GM23338 (cell line): ENCODE measurements around the gene NR2C2AP. TPM values are rescaled to one million over a fixed set of nuclear protein-coding genes. Genes with fewer than 3 reads are reported as not detected.

ENCODE experiments used
- ATAC-seq: fragments of 200-7000 bp; cut with Tn5 transposase; 3 replicates; pipeline ENCODE4 v1.9.1; 2020
- DNase-seq: peaks from one replicate; pipeline ENCODE4 v3.0.0-alpha.2; 2015; ENCODE audit warnings: low spot score
- H2AFZ ChIP-seq: fragments of 200-600 bp; sonication (generic); 2 replicates; pipeline ENCODE4 v1.8.0; 2016; ENCODE audit warnings: antibody characterized with exemption, mild to moderate bottlenecking, moderate library complexity
- H3F3A ChIP-seq: fragments of 200-600 bp; sonication (generic); replicated peaks from 2 replicates; pipeline ENCODE4 v1.8.0; 2017; ENCODE audit warnings: antibody characterized with exemption, mixed run types, low read depth
- H3K27ac ChIP-seq: fragments of 200-600 bp; sonication (generic); 2 replicates; pipeline ENCODE4 v1.6.1; 2016; ENCODE audit warnings: low read depth
- H3K27me3 ChIP-seq: fragments of 200-600 bp; sonication (generic); 2 replicates; pipeline ENCODE4 v1.8.0; 2016; ENCODE audit warnings: mild to moderate bottlenecking, mixed run types, moderate library complexity; ENCODE audit not compliant: insufficient read depth
- H3K36me3 ChIP-seq: fragments of 200-600 bp; sonication (generic); 2 replicates; pipeline ENCODE4 v1.8.0; 2016; ENCODE audit warnings: mild to moderate bottlenecking; ENCODE audit not compliant: insufficient read depth
- H3K4me1 ChIP-seq: fragments of 200-600 bp; sonication (generic); 2 replicates; pipeline ENCODE4 v1.8.0; 2016; ENCODE audit warnings: mild to moderate bottlenecking, moderate library complexity; ENCODE audit not compliant: insufficient read depth
- H3K4me2 ChIP-seq: fragments of 200-600 bp; sonication (generic); 2 replicates; pipeline ENCODE4 v1.7.1; 2017; ENCODE audit warnings: mixed run types
- H3K4me3 ChIP-seq: fragments of 200-600 bp; sonication (generic); 2 replicates; pipeline ENCODE4 v1.6.1; 2016; ENCODE audit warnings: mixed run types
- H3K79me2 ChIP-seq: fragments of 200-600 bp; sonication (generic); replicated peaks from 2 replicates; pipeline ENCODE4 v1.8.0; 2017; ENCODE audit warnings: mild to moderate bottlenecking; ENCODE audit not compliant: insufficient read depth
- H3K9me2 ChIP-seq: fragments of 200-600 bp; sonication (generic); 2 replicates; pipeline ENCODE4 v1.8.0; 2017; ENCODE audit not compliant: insufficient read depth
- H4K20me1 ChIP-seq: fragments of 200-600 bp; sonication (generic); replicated peaks from 2 replicates; pipeline ENCODE4 v1.8.0; 2017; ENCODE audit warnings: mild to moderate bottlenecking; ENCODE audit not compliant: insufficient read depth
- H3K27ac Mint-ChIP-seq: 2 replicates; pipeline ENCODE4 v1.8.0; 2020; ENCODE audit warnings: inconsistent platforms, mild to moderate bottlenecking, moderate library complexity, mixed read lengths
- H3K27me3 Mint-ChIP-seq: 3 replicates; pipeline ENCODE4 v1.8.0; 2022; ENCODE audit warnings: low read depth, mild to moderate bottlenecking, moderate library complexity, mixed read lengths, inconsistent platforms; ENCODE audit not compliant: insufficient read depth, poor library complexity
- H3K36me3 Mint-ChIP-seq: 3 replicates; pipeline ENCODE4 v1.8.0; 2021; ENCODE audit warnings: low read depth, mild to moderate bottlenecking, inconsistent platforms, moderate library complexity, mixed read lengths
- H3K4me1 Mint-ChIP-seq: 3 replicates; pipeline ENCODE4 v1.8.0; 2020; ENCODE audit warnings: mild to moderate bottlenecking, inconsistent platforms, mixed read lengths
- H3K4me3 Mint-ChIP-seq: 3 replicates; pipeline ENCODE4 v1.8.0; 2021; ENCODE audit warnings: moderate library complexity, mild to moderate bottlenecking, inconsistent platforms, mixed read lengths
- H3K9me3 Mint-ChIP-seq: 3 replicates; pipeline ENCODE4 v1.8.0; 2020; ENCODE audit warnings: moderate library complexity, mild to moderate bottlenecking, inconsistent platforms, mixed read lengths
- CTCF ChIP-seq, 2 experiments: fragments of 200-600 bp in 1 of 2; sonication (generic) in 1 of 2; conservative IDR thresholded peaks; 2 replicates each; pipeline versions ENCODE4 v1.5.1 to v1.6.1; 2016 to 2017; ENCODE audit warnings: antibody characterized with exemption in 2 of 2, low read depth in 2 of 2, mild to moderate bottlenecking in 2 of 2, moderate library complexity in 1 of 2
- EZH2 ChIP-seq: fragments of 200-600 bp; sonication (generic); IDR thresholded peaks from one replicate; pipeline ENCODE4 v1.8.0; 2017; ENCODE audit warnings: antibody characterized with exemption, mild to moderate bottlenecking, low read depth; ENCODE audit not compliant: unreplicated experiment
- EZH2phosphoT487 ChIP-seq: fragments of 200-600 bp; sonication (generic); IDR thresholded peaks from one replicate; pipeline ENCODE4 v1.8.1; 2018; ENCODE audit warnings: antibody characterized with exemption; ENCODE audit not compliant: unreplicated experiment
- JUNB ChIP-seq: IDR thresholded peaks from one replicate; pipeline ENCODE4 v1.6.1; 2016; ENCODE audit warnings: antibody characterized with exemption; ENCODE audit not compliant: unreplicated experiment
- NANOG ChIP-seq: IDR thresholded peaks from 2 replicates; pipeline ENCODE4 v1.6.1; 2016; ENCODE audit warnings: antibody characterized with exemption, borderline replicate concordance
- POLR2AphosphoS5 ChIP-seq: IDR thresholded peaks from 2 replicates; pipeline ENCODE4 v1.6.1; 2016; ENCODE audit warnings: antibody characterized with exemption, low read depth
- REST ChIP-seq: IDR thresholded peaks from one replicate; pipeline ENCODE4 v1.6.1; 2018; ENCODE audit warnings: antibody characterized with exemption; ENCODE audit not compliant: unreplicated experiment
- ZNF114 ChIP-seq: fragments of 250-450 bp; sonication (Bioruptor Pico); IDR thresholded peaks from 2 replicates; pipeline ENCODE4 v1.5.0; 2020; ENCODE audit warnings: mild to moderate bottlenecking, moderate library complexity
- ZNF331 ChIP-seq: fragments of 250-450 bp; sonication (Bioruptor Pico); IDR thresholded peaks from 2 replicates; pipeline ENCODE4 v1.5.0; 2020; ENCODE audit warnings: low read depth, mild to moderate bottlenecking, moderate library complexity
- polyA plus RNA-seq: library from polyadenylated mRNA; unstranded; fragments of >200 nt; fragmentation: Nextera tagmentation; extraction: Ambion mirVana; gene quantifications from 2 replicates; pipeline ENCODE4 v1.2.1, GENCODE V29; 2016
- total RNA-seq: library from RNA; depleted of rRNA; stranded (reverse); fragments of >200 nt; shearing (Covaris generic); gene quantifications from 2 replicates; pipeline ENCODE4 v1.2.3, GENCODE V29; 2014

The NR2C2AP gene
- total and polyA plus RNA-seq, 2 experiments from 2014 or later: 14.4 to 25.7 TPM

- peaks cover 5% of the 10 kb centered on the region; the same call in 1 of the 2 replicates for H3K4me1 ChIP-seq
- ATAC-seq (no peak), DNase-seq (no peak)
- no peaks in the 10 kb centered on the region for H3K9me2 ChIP-seq
- no peak overlapping the region for H3K27ac Mint-ChIP-seq
- peaks cover 10% of the 10 kb centered on the region for H3K4me1 Mint-ChIP-seq
- H2AFZ ChIP-seq: no peak overlapping the region
- no peaks in the 10 kb centered on the region; the same call in 2 of the 3 replicates for H3K9me3 Mint-ChIP-seq
- H3K36me3 Mint-ChIP-seq: peaks cover 22% of the 10 kb centered on the region
- no peak overlapping the region for H3K4me3 Mint-ChIP-seq
- TF ChIP-seq POLR2AphosphoS5 (no peak), REST (no peak), JUNB (no peak), ZNF114 (CRISPR knock-in tag) (no peak), EZH2 (no peak), EZH2phosphoT487 (no peak), NANOG (no peak), ZNF331 (CRISPR knock-in tag) (no peak), CTCF (conservative IDR thresholded peaks at IDR 0.05; ENCODE audit: low read depth in 2 of 2) (no peak)
- H3K79me2 ChIP-seq: no peaks in the 10 kb centered on the region
- no peaks in the 10 kb centered on the region for H4K20me1 ChIP-seq
- H3K27me3 Mint-ChIP-seq: peaks cover 8% of the 10 kb centered on the region
- H3K36me3 ChIP-seq: no peaks in the 10 kb centered on the region
- no peak overlapping the region for H3K4me3 ChIP-seq
- H3K27ac ChIP-seq: no peak overlapping the region
- H3K27me3 ChIP-seq: no peaks in the 10 kb centered on the region
- no peak overlapping the region for H3K4me2 ChIP-seq
- H3F3A ChIP-seq: 0 out of 2 replicates have a peak, but pooled peaks cover 4% of the 10 kb centered on the region
Observed at GRCh38 chr19:19155495-19156219, 47.6 kb downstream of the NR2C2AP start.
